EH (cell line): Measurements from ENCODE around the gene RAD51B.
"Not testable (repeated sequence)": the region's sequence is repeated elsewhere in the genome, so short reads cannot be mapped to it uniquely, and the experiment has no call there.

ENCODE experiments used
- DNase-seq: peaks from one replicate; pipeline ENCODE4 v3.0.0-alpha.2; 2015; ENCODE audit warnings: low read depth

RAD51B gene

GRCh38 chr14:67819563-67820421 is at the start of gene RAD51B:
TSS of gene RAD51B (plus strand) at chr14:67819779.
- DNase-seq: peak; percentile 80

DNA sequence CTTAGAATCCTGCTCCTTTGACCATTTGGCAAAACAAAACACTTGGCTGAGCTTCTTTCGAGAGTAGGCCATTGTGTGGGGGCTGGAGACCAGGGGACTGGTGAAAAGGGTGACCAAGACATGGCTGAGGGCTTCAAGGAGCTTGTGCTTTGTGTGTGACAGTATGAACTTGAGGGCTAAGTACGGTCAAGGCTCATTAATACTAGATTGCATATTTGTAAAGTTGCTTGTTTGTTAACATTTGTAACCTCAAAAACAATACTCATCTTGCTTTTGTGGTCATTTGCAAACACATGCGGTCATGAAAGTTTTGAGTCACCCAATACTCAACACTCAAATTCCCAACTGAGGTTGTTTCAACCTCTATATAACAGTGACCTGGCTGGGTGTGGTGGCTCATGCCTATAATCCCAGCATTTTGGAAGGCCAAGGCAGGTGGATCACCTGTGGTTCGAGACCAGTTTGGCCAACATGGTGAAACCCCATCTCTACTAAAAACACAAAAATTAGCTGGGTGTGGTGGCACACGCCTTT is 45.7 kb upstream of the RAD51B start:
- no peak for DNase-seq

DNA sequence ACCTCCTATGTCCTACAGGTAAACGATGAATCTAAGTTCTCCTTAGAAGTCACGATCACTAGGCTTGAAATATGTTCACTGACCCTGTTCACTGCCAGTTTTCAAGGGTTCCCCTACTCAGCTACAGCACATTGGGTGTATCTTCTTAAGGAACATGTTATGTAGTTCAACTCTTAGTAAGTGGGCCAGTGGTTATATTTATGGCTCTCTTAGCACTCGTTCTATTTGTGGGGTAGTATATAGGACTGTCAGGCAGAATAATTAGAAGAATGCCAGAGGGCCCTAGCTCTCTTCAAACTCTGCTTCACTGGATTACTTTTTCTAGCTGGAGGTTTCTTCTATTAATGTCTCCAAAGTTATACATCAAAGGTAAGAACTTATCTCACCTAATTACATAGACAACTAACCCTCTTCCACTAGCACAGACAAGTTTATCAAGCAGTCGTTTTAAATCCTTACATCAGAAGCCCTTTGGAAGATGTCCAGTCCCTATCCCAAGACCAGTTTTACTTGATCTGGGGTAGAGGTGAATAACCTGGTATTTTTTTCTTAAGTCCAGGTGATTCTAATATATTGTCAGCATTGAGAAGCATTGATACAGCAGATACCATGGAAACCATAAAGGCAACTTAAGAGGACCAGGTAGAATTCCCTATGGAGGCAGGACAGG is 42.8 kb upstream of the RAD51B start:
- no peak for DNase-seq

- no peak for DNase-seq
Measured at GRCh38 chr14:67778792-67779191, 40.8 kb upstream of the RAD51B start.

GRCh38 chr14:67782090-67782489 is 37.5 kb upstream of the RAD51B start:
- no peak for DNase-seq

- no peak for DNase-seq
Measured at GRCh38 chr14:67784244-67784823, 35.2 kb upstream of the RAD51B start.

DNA sequence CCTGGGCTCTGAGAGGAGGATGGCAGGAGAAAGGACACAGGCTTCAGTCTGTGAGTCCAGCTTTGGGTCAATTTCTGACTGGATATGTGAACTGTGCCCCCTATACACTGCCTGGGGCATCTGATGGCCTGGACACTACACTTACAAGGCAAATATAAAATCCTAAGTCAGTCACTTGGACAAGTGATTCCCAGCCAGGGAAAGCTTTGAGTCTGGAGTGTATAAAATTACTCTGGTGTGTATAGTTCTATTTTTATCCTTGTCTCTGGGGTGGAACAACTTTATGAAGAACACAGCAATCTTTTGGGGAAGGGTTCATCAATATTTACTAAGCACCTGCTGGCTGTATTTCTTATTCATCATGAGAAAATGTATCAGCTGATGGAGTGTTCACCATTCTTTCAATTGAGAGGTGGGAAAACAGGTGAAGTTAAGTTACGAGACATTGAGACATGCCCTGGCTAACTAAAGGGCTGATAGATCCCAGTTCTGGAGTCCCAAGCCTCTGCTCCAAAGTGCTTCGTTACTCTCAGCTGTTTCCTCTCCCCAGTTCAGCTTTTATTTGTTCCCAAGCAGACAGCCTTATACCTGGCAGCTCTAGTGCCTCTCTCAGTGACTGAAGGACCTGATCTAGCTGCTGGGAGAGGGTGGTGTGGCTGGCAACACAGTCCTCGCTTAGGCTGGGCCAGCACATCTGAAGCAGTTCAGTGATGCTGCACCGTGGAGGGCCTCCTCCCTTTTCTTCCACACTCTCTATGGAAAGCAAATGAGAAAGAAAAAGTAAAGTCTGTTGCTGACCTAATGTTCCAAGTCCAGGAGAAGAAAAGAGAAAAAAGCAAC is 34.1 kb upstream of the RAD51B start:
- DNase-seq: no peak

DNA sequence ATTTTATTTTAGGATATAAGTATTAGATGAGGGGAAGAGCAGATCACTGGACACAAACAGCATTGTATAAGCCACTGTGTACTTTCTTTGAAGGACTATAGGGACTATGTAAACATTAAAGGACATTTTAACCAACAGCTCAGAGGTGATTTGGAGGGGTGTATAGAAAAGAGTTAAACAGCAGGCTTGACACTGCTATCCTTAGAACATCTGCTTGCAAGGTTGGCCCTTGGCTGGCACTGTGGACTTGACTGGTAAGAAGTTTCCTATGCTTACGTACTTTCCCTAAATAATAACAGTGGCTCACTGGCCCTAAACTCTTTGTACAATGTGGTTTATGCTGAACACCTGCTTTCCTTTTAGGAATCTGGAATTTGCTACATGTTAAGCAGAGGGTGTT is 31.9 kb upstream of the RAD51B start:
- DNase-seq: no peak

DNA sequence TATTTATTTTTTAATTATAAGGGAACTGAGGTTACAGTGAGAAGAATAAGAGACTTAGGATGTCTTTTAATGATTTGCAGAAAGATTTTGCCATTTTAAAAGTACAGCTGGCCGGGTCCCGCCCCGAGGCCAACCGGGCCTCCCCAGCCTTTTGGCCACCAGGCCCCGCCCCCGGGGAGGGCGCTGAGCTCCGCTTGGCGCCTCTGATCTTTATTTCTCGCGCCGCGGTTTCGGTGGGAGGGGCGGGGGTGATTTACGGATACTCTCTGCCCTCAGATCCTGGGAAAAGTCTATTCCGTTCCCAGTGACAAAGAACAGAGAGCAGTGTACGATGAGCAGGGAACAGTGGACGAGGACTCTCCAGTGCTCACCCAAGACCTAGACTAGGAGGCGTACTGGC is 20.8 kb upstream of the RAD51B start:
- DNase-seq: no peak

GRCh38 chr14:67800743-67801142 is 18.8 kb upstream of the RAD51B start:
- no peak for DNase-seq

DNA sequence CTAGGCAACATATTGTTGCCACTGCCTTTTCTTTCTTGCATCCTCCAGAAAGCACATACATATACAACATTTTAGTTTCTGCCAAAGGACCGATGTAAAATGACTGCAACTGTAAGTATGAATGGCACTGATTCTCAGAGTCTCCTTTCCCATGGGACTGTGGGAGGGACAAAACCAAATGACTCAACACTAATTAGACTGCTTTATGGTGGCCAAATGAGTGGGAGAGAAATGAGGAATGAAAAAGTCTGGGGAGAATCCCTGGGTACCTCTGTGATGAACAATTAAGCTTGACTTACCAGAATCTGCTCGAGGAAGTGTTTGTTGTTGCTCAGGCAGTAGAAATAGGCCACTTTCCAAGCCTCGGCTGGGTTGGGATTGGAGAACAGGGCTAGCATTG is 13.3 kb upstream of the RAD51B start:
- peak; percentile 57 for DNase-seq

- no peak for DNase-seq
Measured at GRCh38 chr14:67814821-67815220, 4.8 kb upstream of the RAD51B start.

DNA sequence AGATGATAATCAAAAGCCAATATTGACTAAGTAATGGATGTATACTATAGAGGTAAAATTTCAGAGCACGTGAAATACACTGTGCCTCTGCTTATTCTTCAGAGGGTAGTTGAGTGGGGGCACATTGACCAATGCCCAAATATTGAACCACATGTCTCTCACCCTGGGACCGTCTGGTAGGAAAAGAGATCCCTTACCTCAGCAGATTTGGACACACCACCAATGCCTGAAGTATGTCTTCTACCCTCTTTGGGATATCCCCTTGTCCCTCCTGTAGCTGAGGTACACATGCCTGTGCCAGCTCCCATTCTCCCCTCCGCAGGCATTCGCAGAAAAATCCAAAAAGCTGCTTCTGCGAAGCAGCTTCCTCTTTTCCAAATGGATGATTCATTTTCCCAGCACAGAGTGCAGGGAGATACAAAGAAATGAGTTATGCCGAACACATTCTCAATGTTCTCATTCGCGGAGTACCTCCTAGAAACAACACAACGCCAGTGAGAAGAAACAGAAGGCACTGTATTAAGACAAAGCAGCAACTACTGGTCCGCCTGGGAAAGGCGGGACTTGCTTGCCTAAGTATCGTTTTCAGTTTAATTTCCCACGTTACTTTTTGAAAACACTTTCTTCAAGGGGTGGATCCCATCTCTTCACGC is 3.9 kb upstream of the RAD51B start:
- DNase-seq: peak; percentile 55

DNA sequence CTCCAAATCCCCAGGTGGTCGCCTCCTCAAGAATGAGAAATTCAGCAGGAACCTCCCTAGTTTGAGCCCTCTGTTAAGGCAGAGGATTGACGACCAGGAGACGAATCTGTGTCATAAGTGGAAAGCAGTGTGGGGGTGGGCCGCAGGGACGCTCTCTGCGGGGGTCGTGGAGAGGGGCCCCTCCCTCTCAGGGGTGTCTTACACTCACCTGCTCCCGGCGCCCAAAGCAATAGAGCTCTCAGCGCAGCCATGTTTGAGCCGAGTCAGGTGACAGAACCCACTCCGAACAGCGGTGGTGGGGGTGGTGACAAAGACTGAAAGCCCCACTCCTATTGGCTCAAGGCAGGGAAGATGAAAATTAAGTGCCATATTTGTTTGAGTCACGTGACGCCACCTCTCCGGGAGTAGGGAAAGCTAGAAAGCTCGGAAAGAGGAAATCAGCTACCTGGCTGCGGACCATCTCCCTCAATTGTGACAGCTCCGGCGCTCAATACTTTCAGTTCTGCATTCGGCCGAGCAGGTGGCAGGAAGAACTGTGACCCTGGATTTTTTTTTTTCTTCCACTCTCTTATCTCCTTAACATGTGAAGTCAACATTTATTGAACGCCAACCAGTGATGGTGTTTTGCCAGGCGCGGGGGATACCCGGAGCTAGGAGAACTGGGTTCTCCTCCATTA is 3.1 kb upstream of the RAD51B start, which contains the start of gene ZFYVE26:
TSS of gene ZFYVE26 (minus strand) at position 265 of the 677 bp plus-strand sequence. CDS start 627 bp downstream, outside the sequence.
- DNase-seq: peak; percentile 97

GRCh38 chr14:67817750-67818438 is 1.7 kb upstream of the RAD51B start:
- no peak for DNase-seq

DNA sequence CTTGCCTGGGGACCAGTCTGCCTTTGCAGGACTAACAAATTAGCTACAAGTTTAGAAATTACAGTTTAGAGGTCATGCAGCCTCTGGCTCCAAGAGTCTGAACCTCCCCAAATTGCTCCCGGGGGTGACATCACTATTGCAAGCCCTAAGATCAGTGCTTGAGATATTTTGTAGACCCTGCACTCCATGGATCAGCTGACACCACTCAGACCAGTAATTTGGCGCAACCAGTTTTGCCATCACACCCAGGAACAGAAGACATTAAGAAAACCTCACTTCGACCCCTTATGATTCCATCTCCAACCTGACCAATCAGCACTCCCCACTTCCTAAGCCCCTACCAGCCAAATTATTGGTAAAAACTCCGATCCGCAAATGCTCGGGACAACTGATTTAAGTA is 1.1 kb upstream of the RAD51B start:
- not testable (repeated sequence) for DNase-seq

DNA sequence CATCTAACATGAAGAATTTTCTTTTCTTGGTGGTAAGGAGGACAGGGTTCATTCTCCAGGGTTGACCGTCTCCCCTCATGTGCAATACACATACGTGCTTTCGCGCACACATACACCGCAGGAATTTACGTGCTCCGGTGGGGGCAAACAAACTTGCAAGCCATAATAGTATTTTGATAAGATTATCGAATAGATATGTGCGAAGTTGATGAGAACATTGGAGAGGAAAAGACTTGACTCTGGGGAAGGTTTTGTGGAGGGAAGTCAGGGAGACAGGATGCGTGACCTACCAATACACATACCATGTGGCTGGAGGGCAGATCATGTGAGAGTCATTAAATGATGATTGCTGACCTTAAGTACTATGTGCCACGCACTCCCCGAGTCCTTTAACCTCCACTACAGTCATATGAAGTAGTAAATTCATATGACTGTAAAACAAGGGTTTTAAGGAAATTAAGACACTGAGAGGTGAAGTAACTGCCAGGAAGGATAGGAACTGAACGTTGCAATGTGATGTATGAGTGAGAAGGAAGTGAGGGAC is 921 bp downstream of the RAD51B start:
- peak; percentile 69 for DNase-seq

DNA sequence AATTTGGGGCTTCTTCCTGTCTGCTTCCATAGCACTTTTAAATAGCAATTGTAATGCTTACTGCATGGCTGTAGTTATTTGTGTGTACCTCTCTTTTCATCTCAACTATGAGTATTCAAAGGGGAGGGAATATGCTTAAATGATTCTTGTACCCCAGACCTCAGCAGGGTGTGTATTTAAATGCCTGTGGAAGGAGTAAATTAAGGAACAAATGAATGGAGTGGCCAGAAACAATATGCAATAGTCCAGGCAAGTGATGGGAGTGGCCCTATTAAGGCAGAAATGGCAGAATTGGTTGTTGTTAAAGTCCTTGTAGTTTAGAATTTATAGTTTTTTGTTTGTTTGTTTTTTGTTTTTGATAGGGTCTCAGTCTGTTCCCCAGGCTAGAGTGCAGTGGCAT is 1.5 kb downstream of the RAD51B start:
- no peak for DNase-seq

GRCh38 chr14:67831113-67831512 is 11.5 kb downstream of the RAD51B start:
- no peak for DNase-seq

- DNase-seq: no peak
Measured at GRCh38 chr14:67833403-67833802, 13.8 kb downstream of the RAD51B start.
